A549 treated with DMSO at 1 μM for 4 hours (cell line): ENCODE data around the gene ITGB2. TPM values are rescaled to one million over a fixed set of nuclear protein-coding genes. Genes with fewer than 3 reads are reported as not detected.

Source experiments
- total RNA-seq: library from RNA; stranded (reverse); fragments of 200-300 nt; extraction: Qiagen RNA extraction; gene quantifications from 5 replicates; pipeline ENCODE4 v1.2.3, GENCODE V29; 2022; ENCODE audit warnings: low read depth

The ITGB2 gene
- 0.80 to 1.0 TPM (median 0.88 TPM) in 5 replicates for total RNA-seq

DNA sequence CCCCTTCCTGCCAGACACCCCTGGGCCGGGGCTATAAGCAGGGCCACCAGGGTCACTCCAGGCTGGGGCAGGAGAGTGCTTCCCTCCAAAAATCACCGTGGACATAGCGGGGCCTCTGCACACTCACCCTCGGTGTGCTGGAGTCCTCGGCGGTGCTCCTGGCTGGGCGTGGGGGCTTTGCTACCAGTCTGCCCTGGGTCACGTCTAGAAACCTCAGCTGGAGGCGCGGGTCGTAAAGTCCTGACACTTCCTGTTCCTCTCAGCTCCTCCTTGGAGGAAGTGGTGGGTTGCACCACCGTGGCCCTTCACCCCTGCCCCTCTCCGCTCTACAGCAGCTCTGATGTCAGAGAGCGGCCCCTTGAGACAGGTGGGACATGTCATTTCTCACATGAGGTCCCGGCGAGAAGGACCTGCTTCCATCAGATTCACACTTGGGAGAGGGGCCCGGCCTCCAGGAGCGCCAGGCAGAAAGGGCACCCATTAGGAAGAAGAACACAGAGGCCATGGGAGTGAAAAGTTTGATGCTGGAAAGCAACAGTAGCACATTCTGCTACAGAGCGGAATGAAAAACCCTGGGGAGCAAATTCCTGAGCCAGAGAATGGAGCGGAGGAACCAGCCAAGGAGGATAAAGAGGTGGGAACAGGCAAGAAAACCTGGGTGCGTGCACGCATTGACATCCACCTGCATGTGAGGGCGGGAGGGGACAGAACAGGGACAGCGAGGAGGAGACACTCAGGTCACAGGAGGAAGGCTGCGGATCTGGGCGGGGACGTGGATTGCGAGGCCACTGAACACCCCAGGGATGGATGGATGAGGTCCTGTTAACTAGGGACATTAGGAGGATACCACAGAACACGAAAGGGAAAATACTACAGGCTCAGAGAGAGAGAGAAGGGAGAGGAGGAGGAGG is at the start of gene ITGB2:
Gene ITGB2, minus strand, starts transcription at position 206 of the 911 bp plus-strand sequence. CDS start 10,117 bp downstream, outside the sequence.

DNA sequence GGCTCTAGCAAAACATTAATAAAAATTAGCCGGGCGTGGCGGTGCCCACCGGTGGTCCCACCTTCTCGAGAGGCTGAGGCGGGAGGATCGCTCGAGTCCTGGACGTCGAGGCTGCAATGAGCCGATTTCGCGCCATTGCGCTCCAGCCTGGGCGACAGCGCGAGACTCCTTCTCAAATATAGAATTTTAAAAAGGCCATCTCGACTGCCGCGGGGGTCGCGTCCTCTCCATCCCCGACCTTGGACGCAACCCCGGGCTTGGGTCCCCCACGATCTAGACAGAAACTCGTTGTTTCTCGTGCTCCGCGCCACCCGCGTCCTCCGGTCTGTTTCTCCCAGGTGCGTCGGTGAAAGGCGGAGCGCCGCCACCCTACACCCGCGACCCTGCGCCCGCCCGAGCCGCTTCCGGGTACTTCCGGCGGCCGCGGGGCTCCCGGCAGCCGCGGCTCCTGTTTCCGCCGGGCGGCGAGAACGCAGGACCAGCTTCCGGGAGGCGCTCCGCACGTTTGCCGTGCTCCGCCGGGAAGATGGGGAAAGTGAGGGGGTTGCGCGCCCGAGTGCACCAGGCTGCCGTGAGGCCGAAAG is 18.9 kb upstream of the ITGB2 start, which contains the start of gene SLX9:
Gene SLX9, plus strand, starts transcription at position 498 of the 584 bp plus-strand sequence. Its CDS starts 29 bp downstream, at position 527.

DNA sequence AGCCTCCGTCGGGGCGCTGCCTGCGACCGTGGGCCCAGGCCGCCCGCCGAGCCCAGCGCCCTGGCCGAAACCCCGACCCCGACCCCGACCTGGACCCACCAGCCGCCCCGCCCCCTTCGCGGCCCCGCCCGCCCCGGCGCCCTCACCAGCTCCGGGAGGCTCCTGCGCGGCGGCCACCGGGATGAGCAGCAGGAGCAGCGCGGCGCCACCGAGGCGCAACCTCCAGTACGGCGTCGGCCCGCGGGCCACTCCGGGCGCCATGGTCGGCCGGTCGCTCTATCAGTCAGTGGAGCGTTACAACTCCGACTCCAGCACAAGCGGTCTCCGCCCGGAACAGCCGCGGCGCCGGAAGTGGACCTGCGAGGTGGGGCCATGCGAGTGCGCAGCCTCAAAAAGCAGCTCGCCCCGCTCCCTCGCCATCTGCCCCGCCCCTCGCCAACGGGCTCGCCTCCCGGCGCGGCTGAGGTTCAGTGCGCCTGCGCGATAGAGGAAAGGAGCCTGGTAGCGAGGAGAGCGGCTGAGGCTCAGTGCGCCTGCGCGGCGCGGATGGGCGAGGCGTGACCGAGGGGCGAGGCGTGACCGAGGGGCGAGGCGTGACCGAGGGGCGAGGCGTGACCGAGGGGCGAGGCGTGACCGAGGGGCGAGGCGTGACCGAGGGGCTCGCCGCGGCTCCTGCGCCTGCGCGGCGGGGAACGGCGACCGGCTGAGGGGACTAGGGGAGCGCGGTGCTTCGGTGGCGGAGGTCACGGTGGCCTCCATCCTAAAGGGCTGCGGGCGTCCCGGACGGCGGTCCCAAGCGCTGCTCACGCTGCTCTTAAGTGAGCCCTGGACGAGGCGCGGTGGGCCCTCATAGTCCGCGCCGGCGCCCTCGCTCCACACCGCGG is 47.1 kb downstream of the ITGB2 start, which contains the start of gene PTTG1IP:
Gene PTTG1IP, minus strand, starts transcription at position 335 of the 884 bp plus-strand sequence. Its CDS starts 74 bp downstream, at position 261.

Other genes starting within 250 kb of the ITGB2 start
- gene KRTAP12-1, start 238.7 kb downstream of the ITGB2 start, total RNA-seq: not detected in 5 replicates
- not detected in 5 replicates for gene KRTAP10-12, start 223.7 kb downstream of the ITGB2 start, total RNA-seq
- not detected in 5 replicates for gene TSPEAR, start 209.3 kb downstream of the ITGB2 start, total RNA-seq
- gene UBE2G2, start 119.1 kb downstream of the ITGB2 start, total RNA-seq: 32.0 to 38.3 TPM (median 35.3 TPM) in 5 replicates
- gene SUMO3, start 102.8 kb downstream of the ITGB2 start, total RNA-seq: 63.0 to 67.5 TPM (median 65.3 TPM) in 5 replicates
- gene PTTG1IP, start 47.2 kb downstream of the ITGB2 start, total RNA-seq: 90.5 to 112 TPM (median 103 TPM) in 5 replicates
- gene SLX9, start 19.1 kb upstream of the ITGB2 start, total RNA-seq: 37.6 to 57.9 TPM (median 52.5 TPM) in 5 replicates
- 4.4 to 6.3 TPM (median 4.9 TPM) in 5 replicates for gene ADARB1, start 153.7 kb upstream of the ITGB2 start, total RNA-seq